Measurements from ENCODE around the gene STEAP1.
"Not testable (repeated sequence)": the region's sequence is repeated elsewhere in the genome, so short reads cannot be mapped to it uniquely, and the experiment has no call there.

Gene STEAP1

DNA sequence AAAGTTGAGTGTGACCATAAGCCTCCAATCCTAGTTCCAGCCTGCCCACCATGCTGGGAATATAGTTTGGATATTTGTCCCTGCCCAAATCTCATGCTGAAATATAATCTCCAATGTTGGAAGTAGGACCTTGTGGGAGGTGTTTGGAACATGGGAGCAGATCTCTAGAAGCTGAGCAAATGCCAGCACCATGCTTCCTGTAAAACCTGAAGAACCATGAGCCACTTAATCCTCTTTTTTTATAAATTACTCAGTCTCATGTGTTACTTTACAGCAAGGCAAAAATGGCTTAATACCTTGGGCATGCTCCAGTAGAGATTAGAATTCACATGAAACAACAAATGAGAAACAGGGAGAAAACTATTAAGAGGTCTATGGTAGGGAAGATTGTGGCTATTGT, 27.2 kb downstream of the STEAP1 start:
- H3K36me3 ChIP-seq (ENCODE audit: insufficient read depth, low read length): no peaks in the 10 kb centered on the region
- no peak overlapping the region for H3K4me3 ChIP-seq (ENCODE audit: low read depth in 1 of 2, low read length in 2 of 2)
- no peaks in the 10 kb centered on the region for H4K20me1 ChIP-seq (ENCODE audit: insufficient read depth, low read length)
- no peak overlapping the region for H3K27ac ChIP-seq (ENCODE audit: low read length)
- peaks cover 5% of the 10 kb centered on the region for H3K9me3 ChIP-seq (ENCODE audit: insufficient read depth, low read length, severe bottlenecking)
- no peak for DNase-seq
- H3K79me2 ChIP-seq (ENCODE audit: insufficient read depth, low read length): no peaks in the 10 kb centered on the region
- H3K4me2 ChIP-seq (ENCODE audit: insufficient read depth, low read length): no peak overlapping the region
- TF ChIP-seq, protein P1, sequence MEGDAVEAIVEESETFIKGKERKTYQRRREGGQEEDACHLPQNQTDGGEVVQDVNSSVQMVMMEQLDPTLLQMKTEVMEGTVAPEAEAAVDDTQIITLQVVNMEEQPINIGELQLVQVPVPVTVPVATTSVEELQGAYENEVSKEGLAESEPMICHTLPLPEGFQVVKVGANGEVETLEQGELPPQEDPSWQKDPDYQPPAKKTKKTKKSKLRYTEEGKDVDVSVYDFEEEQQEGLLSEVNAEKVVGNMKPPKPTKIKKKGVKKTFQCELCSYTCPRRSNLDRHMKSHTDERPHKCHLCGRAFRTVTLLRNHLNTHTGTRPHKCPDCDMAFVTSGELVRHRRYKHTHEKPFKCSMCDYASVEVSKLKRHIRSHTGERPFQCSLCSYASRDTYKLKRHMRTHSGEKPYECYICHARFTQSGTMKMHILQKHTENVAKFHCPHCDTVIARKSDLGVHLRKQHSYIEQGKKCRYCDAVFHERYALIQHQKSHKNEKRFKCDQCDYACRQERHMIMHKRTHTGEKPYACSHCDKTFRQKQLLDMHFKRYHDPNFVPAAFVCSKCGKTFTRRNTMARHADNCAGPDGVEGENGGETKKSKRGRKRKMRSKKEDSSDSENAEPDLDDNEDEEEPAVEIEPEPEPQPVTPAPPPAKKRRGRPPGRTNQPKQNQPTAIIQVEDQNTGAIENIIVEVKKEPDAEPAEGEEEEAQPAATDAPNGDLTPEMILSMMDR (IDR thresholded peaks at IDR 0.05; ENCODE audit: borderline replicate concordance, extremely low read depth, low read length, poor library complexity, severe bottlenecking): no peak
- TF ChIP-seq EZH2 (IDR thresholded peaks at IDR 0.05; ENCODE audit: borderline replicate concordance, low read depth, low read length, severe bottlenecking): no peak
- no peak for ATAC-seq (ENCODE audit: insufficient read depth, low read depth)
- H2AFZ ChIP-seq (ENCODE audit: low read depth, low read length): no peak overlapping the region
- H3K9ac ChIP-seq (ENCODE audit: low read depth, low read length): no peak overlapping the region
- H3K4me1 ChIP-seq (ENCODE audit: insufficient read depth, low read length): no peaks in the 10 kb centered on the region
- no peaks in the 10 kb centered on the region for H3K27me3 ChIP-seq (ENCODE audit: insufficient read depth, low read length, poor library complexity)

DNA sequence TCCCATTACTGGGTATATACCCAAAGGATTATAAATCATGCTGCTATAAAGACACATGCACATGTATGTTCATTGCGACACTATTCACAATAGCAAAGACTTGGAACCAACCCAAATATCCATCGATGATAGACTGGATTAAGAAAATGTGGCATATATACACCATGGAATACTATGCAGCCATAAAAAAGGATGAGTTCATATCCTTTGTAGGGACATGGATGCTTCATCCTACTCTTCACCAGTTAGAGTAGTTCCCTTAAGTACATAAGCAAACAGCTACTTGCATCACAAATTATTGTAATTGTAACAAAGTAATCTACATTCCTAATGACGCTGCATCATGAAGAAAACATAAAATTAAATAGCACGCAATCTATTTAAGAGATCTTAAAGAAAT, 32.0 kb downstream of the STEAP1 start:
- ATAC-seq (ENCODE audit: insufficient read depth, low read depth); H3K27me3 ChIP-seq (ENCODE audit: insufficient read depth, low read length, poor library complexity); H3K4me3 ChIP-seq (ENCODE audit: low read depth in 1 of 2, low read length in 2 of 2); H4K20me1 ChIP-seq (ENCODE audit: insufficient read depth, low read length); DNase-seq; H3K79me2 ChIP-seq (ENCODE audit: insufficient read depth, low read length); H3K27ac ChIP-seq (ENCODE audit: low read length); H3K4me1 ChIP-seq (ENCODE audit: insufficient read depth, low read length); H3K36me3 ChIP-seq (ENCODE audit: insufficient read depth, low read length); H3K4me2 ChIP-seq (ENCODE audit: insufficient read depth, low read length); H3K9me3 ChIP-seq (ENCODE audit: insufficient read depth, low read length, severe bottlenecking); H3K9ac ChIP-seq (ENCODE audit: low read depth, low read length); H2AFZ ChIP-seq (ENCODE audit: low read depth, low read length): not testable (repeated sequence)

DNA sequence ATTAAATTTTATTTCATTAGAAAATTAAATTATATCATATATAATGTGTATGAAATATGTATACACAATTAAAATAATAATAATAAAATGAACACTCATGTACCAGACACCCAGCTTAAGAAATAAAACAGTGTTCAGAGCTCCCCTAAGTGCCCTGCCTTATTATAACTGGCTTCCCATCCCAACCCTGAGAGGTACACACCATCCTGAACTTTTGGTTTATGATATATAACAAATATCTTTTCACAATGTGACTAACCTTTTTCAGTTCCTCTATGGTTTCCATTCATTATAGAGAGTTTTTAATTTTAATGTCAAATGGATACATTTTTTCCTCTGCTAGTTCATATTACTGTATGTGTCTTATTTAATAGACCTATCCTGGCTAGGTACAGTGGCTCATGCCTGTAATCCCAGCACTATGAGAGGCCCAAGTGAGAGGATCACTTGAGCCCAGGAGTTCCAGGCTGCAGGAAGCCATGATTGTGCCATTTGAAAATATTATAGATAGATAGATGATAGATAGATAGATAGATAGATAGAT, 33.3 kb downstream of the STEAP1 start:
- peaks cover 16% of the 10 kb centered on the region for H3K9me3 ChIP-seq (ENCODE audit: insufficient read depth, low read length, severe bottlenecking)
- no peak overlapping the region for H3K4me3 ChIP-seq (ENCODE audit: low read depth in 1 of 2, low read length in 2 of 2)
- H3K4me1 ChIP-seq (ENCODE audit: insufficient read depth, low read length): no peaks in the 10 kb centered on the region
- no peaks in the 10 kb centered on the region for H3K79me2 ChIP-seq (ENCODE audit: insufficient read depth, low read length)
- ATAC-seq (ENCODE audit: insufficient read depth, low read depth) (no peak), DNase-seq (no peak)
- TF ChIP-seq, protein P1 (IDR thresholded peaks at IDR 0.05; ENCODE audit: borderline replicate concordance, extremely low read depth, low read length, poor library complexity, severe bottlenecking): no peak
- TF ChIP-seq EZH2 (IDR thresholded peaks at IDR 0.05; ENCODE audit: borderline replicate concordance, low read depth, low read length, severe bottlenecking): no peak
- no peak overlapping the region for H3K9ac ChIP-seq (ENCODE audit: low read depth, low read length)
- no peaks in the 10 kb centered on the region for H4K20me1 ChIP-seq (ENCODE audit: insufficient read depth, low read length)
- H3K36me3 ChIP-seq (ENCODE audit: insufficient read depth, low read length): no peaks in the 10 kb centered on the region
- H3K4me2 ChIP-seq (ENCODE audit: insufficient read depth, low read length): no peak overlapping the region
- H3K27me3 ChIP-seq (ENCODE audit: insufficient read depth, low read length, poor library complexity): no peaks in the 10 kb centered on the region
- H2AFZ ChIP-seq (ENCODE audit: low read depth, low read length): no peak overlapping the region
- no peak overlapping the region for H3K27ac ChIP-seq (ENCODE audit: low read length)

GRCh38 chr7:90188281-90188680, 34.0 kb downstream of the STEAP1 start:
- no peak overlapping the region for H2AFZ ChIP-seq (ENCODE audit: low read depth, low read length)
- no peaks in the 10 kb centered on the region for H3K36me3 ChIP-seq (ENCODE audit: insufficient read depth, low read length)

More at GRCh38 chr7:90188281-90188680, 34.0 kb downstream of the STEAP1 start:
- no peak overlapping the region for H3K4me3 ChIP-seq (ENCODE audit: low read depth in 1 of 2, low read length in 2 of 2)
- no peaks in the 10 kb centered on the region for H3K4me1 ChIP-seq (ENCODE audit: insufficient read depth, low read length)
- no peak for ATAC-seq (ENCODE audit: insufficient read depth, low read depth)
- H3K9me3 ChIP-seq (ENCODE audit: insufficient read depth, low read length, severe bottlenecking): peaks cover 23% of the 10 kb centered on the region
- no peaks in the 10 kb centered on the region for H3K79me2 ChIP-seq (ENCODE audit: insufficient read depth, low read length)
- H3K4me2 ChIP-seq (ENCODE audit: insufficient read depth, low read length): no peak overlapping the region
- H4K20me1 ChIP-seq (ENCODE audit: insufficient read depth, low read length): no peaks in the 10 kb centered on the region
- no peak overlapping the region for H3K9ac ChIP-seq (ENCODE audit: low read depth, low read length)
- DNase-seq: no peak
- H3K27me3 ChIP-seq (ENCODE audit: insufficient read depth, low read length, poor library complexity): no peaks in the 10 kb centered on the region
- TF ChIP-seq, protein P1 (IDR thresholded peaks at IDR 0.05; ENCODE audit: borderline replicate concordance, extremely low read depth, low read length, poor library complexity, severe bottlenecking): no peak
- no peak for TF ChIP-seq EZH2 (IDR thresholded peaks at IDR 0.05; ENCODE audit: borderline replicate concordance, low read depth, low read length, severe bottlenecking)
- H3K27ac ChIP-seq (ENCODE audit: low read length): no peak overlapping the region

All from DND-41 (cell line).